WTC11 (cell line): ENCODE data around the gene POGLUT2. TPM values are rescaled to one million over a fixed set of nuclear protein-coding genes. Genes with fewer than 3 reads are reported as not detected.

Experiments
- ATAC-seq: fragments of 200-7000 bp; cut with Tn5 transposase; 2 replicates; pipeline ENCODE4 v1.10.0; 2021; ENCODE audit warnings: mild to moderate bottlenecking, moderate library complexity
- CTCF ChIA-PET: fragments of 300-600 bp; sonication (Branson Sonifier 250); formaldehyde crosslinking; loops from one replicate; lab custom pipeline; 2021; ENCODE audit warnings: antibody characterized with exemption; lab: Charles Lee
- POLR2A ChIA-PET: fragments of 350-600 bp; sonication (Branson Sonifier 250); formaldehyde crosslinking; loops from one replicate; lab custom pipeline; 2021; ENCODE audit warnings: antibody characterized with exemption; lab: Charles Lee
- DNase-seq: peaks from one replicate; pipeline ENCODE4 v3.0.0; 2021; ENCODE audit warnings: low spot score
- H3K27ac Mint-ChIP-seq: 2 replicates; pipeline ENCODE4 v1.8.0; 2021; ENCODE audit warnings: mixed read lengths
- H3K27me3 Mint-ChIP-seq: 2 replicates; pipeline ENCODE4 v1.8.0; 2021; ENCODE audit warnings: low read depth, mild to moderate bottlenecking, moderate library complexity, mixed read lengths
- H3K36me3 Mint-ChIP-seq: 2 replicates; pipeline ENCODE4 v1.8.0; 2021; ENCODE audit warnings: mixed read lengths
- H3K4me1 Mint-ChIP-seq: 2 replicates; pipeline ENCODE4 v1.8.0; 2022; ENCODE audit warnings: mixed read lengths
- H3K4me3 Mint-ChIP-seq: 2 replicates; pipeline ENCODE4 v1.8.0; 2021; ENCODE audit warnings: mild to moderate bottlenecking, moderate library complexity, mixed read lengths
- H3K9me3 Mint-ChIP-seq: 2 replicates; pipeline ENCODE4 v1.8.0; 2021; ENCODE audit warnings: mixed read lengths
- CBFB ChIP-seq: sonication (generic); formaldehyde crosslinking; IDR thresholded peaks from 2 replicates; pipeline ENCODE4 v1.8.1; 2022; ENCODE audit warnings: mild to moderate bottlenecking, low read depth, missing genetic modification reagents
- CREM ChIP-seq: sonication (generic); formaldehyde crosslinking; IDR thresholded peaks from 2 replicates; pipeline ENCODE4 v1.8.1; 2022; ENCODE audit warnings: mild to moderate bottlenecking, missing genetic modification reagents, moderate library complexity
- CTCF ChIP-seq: fragments of 200-600 bp; IDR thresholded peaks from 2 replicates; pipeline ENCODE4 v1.8.0; 2022; ENCODE audit warnings: antibody characterized with exemption
- ELF4 ChIP-seq: sonication (generic); formaldehyde crosslinking; IDR thresholded peaks from 2 replicates; pipeline ENCODE4 v1.8.1; 2022; ENCODE audit warnings: low read depth, mild to moderate bottlenecking, moderate library complexity, missing genetic modification reagents
- FOXK1 ChIP-seq: sonication (generic); formaldehyde crosslinking; IDR thresholded peaks from 2 replicates; pipeline ENCODE4 v1.8.0; 2022; ENCODE audit warnings: mild to moderate bottlenecking, moderate library complexity, missing genetic modification reagents
- GRHL2 ChIP-seq: fragments of 250-450 bp; sonication (Bioruptor Pico); IDR thresholded peaks from 2 replicates; pipeline ENCODE4 v1.8.0; 2022; ENCODE audit warnings: mild to moderate bottlenecking, moderate library complexity; ENCODE audit not compliant: insufficient replicate concordance, severe bottlenecking
- HMGA2 ChIP-seq: fragments of 250-450 bp; sonication (Bioruptor Pico); IDR thresholded peaks from 2 replicates; pipeline ENCODE4 v1.4.0; 2021; ENCODE audit warnings: mild to moderate bottlenecking, moderate library complexity
- JUN ChIP-seq: sonication (generic); formaldehyde crosslinking; IDR thresholded peaks from 2 replicates; pipeline ENCODE4 v1.8.0; 2023; ENCODE audit warnings: mild to moderate bottlenecking, missing genetic modification reagents
- KAT7 ChIP-seq: sonication (generic); formaldehyde crosslinking; IDR thresholded peaks from 2 replicates; pipeline ENCODE4 v1.8.1; 2023; ENCODE audit warnings: missing genetic modification reagents, mild to moderate bottlenecking, borderline replicate concordance
- OVOL2 ChIP-seq: fragments of 250-450 bp; sonication (Bioruptor Pico); IDR thresholded peaks from 2 replicates; pipeline ENCODE4 v1.9.0; 2021; ENCODE audit warnings: mild to moderate bottlenecking, borderline replicate concordance
- PRRX2 ChIP-seq: fragments of 250-450 bp; sonication (Bioruptor Pico); IDR thresholded peaks from 2 replicates; pipeline ENCODE4 v1.8.0; 2021; ENCODE audit warnings: mild to moderate bottlenecking
- SP1 ChIP-seq: sonication (generic); formaldehyde crosslinking; conservative IDR thresholded peaks from 2 replicates; pipeline ENCODE4 v1.8.1; 2022; ENCODE audit warnings: missing genetic modification reagents
- USF2 ChIP-seq: sonication (generic); formaldehyde crosslinking; IDR thresholded peaks from 2 replicates; pipeline ENCODE4 v1.8.1; 2023; ENCODE audit warnings: mild to moderate bottlenecking, missing genetic modification reagents, moderate library complexity
- ZNF423 ChIP-seq: fragments of 250-450 bp; sonication (Bioruptor Pico); IDR thresholded peaks from 2 replicates; pipeline ENCODE4 v2.1.2; 2022; ENCODE audit warnings: mild to moderate bottlenecking, moderate library complexity
- total RNA-seq: library from RNA; stranded (reverse); gene quantifications from 3 replicates; pipeline ENCODE4 v1.2.3, GENCODE V29; 2021
- TF ChIP-seq, protein P1 (sequence below): sonication (generic); formaldehyde crosslinking; IDR thresholded peaks from 2 replicates; pipeline ENCODE4 v1.8.0; 2022; ENCODE audit warnings: missing genetic modification reagents
- TF ChIP-seq, protein P2 (sequence below): fragments of 250-450 bp; sonication (Bioruptor Pico); IDR thresholded peaks from 2 replicates; pipeline ENCODE4 v1.9.0; 2021; ENCODE audit warnings: moderate library complexity, mild to moderate bottlenecking, inconsistent platforms, borderline replicate concordance
- TF ChIP-seq, protein P3 (sequence below): sonication (generic); formaldehyde crosslinking; IDR thresholded peaks from 2 replicates; pipeline ENCODE4 v1.8.0; 2023; ENCODE audit warnings: missing genetic modification reagents, mild to moderate bottlenecking, borderline replicate concordance

Gene POGLUT2
- total RNA-seq, 1 experiment from 2014 or later: 17.2 TPM

DNA sequence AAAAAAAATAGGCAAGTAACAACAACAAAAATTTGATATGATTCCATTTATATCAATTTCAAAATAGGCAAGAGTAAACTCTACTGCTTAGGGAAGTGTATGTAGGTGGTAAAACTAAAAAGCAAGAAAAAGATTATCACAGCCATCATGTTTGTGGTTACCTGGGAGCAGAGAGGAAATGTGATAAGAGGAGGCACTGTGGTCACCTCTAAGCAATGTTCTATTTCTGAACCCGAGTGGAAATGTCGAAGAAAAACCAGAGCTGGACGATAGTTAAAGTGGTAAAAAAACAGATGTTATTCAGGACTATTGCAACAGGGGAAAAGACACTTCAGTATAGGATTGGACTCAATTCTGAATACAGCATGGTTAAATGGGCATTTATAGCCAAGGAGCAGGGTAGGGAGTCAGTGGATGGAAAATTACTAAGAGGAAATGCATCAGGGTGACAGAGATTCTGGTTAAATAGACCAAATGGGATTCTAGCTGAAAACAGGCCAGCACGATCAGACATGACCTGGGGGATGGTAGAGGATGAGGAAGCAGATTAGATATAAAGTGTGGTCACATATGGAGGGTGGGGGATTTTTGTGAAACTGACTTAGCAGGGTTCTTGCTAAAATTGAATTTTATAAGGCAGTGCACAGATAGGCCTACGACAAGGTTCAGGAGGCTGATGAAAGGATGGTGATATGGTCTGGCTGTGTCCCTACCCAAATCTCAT, 19.2 kb downstream of the POGLUT2 start (continued):
- TF ChIP-seq, protein P1, sequence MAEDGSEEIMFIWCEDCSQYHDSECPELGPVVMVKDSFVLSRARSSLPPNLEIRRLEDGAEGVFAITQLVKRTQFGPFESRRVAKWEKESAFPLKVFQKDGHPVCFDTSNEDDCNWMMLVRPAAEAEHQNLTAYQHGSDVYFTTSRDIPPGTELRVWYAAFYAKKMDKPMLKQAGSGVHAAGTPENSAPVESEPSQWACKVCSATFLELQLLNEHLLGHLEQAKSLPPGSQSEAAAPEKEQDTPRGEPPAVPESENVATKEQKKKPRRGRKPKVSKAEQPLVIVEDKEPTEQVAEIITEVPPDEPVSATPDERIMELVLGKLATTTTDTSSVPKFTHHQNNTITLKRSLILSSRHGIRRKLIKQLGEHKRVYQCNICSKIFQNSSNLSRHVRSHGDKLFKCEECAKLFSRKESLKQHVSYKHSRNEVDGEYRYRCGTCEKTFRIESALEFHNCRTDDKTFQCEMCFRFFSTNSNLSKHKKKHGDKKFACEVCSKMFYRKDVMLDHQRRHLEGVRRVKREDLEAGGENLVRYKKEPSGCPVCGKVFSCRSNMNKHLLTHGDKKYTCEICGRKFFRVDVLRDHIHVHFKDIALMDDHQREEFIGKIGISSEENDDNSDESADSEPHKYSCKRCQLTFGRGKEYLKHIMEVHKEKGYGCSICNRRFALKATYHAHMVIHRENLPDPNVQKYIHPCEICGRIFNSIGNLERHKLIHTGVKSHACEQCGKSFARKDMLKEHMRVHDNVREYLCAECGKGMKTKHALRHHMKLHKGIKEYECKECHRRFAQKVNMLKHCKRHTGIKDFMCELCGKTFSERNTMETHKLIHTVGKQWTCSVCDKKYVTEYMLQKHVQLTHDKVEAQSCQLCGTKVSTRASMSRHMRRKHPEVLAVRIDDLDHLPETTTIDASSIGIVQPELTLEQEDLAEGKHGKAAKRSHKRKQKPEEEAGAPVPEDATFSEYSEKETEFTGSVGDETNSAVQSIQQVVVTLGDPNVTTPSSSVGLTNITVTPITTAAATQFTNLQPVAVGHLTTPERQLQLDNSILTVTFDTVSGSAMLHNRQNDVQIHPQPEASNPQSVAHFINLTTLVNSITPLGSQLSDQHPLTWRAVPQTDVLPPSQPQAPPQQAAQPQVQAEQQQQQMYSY: no peak
- TF ChIP-seq GRHL2: no peak
- TF ChIP-seq CBFB (CRISPR knock-in tag): no peak
- no peak for TF ChIP-seq SP1 (CRISPR knock-in tag)
- TF ChIP-seq FOXK1 (CRISPR knock-in tag): no peak
- TF ChIP-seq, protein P2, sequence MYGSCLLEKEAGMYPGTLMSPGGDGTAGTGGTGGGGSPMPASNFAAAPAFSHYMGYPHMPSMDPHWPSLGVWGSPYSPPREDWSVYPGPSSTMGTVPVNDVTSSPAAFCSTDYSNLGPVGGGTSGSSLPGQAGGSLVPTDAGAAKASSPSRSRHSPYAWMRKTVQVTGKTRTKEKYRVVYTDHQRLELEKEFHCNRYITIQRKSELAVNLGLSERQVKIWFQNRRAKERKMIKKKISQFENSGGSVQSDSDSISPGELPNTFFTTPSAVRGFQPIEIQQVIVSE (CRISPR knock-in tag): no peak

- DNase-seq (no peak), ATAC-seq (no peak)
- H3K27ac Mint-ChIP-seq: no peak overlapping the region
- H3K36me3 Mint-ChIP-seq: peaks cover 22% of the 10 kb centered on the region
- POLR2A ChIA-PET: no interaction called here
- H3K27me3 Mint-ChIP-seq: peaks cover 17% of the 10 kb centered on the region
- CTCF ChIA-PET: no interaction called here
- TF ChIP-seq PRRX2: no peak
- TF ChIP-seq, protein P2 (CRISPR knock-in tag): no peak
- no peak for TF ChIP-seq KAT7
- no peak for TF ChIP-seq HMGA2 (CRISPR knock-in tag)
- no peak for TF ChIP-seq JUN (CRISPR knock-in tag)
- TF ChIP-seq, all 79 proteins: peak for 0
- H3K4me3 Mint-ChIP-seq: no peak overlapping the region
- peaks cover 6% of the 10 kb centered on the region for H3K4me1 Mint-ChIP-seq
- H3K9me3 Mint-ChIP-seq: peaks cover 22% of the 10 kb centered on the region
Observed at GRCh38 chr13:102777736-102778135, 21.0 kb downstream of the POGLUT2 start.

GRCh38 chr13:102776271-102776670, 22.5 kb downstream of the POGLUT2 start:
- Mint-ChIP-seq H3K36me3 (peaks cover 8% of the 10 kb centered on the region), H3K27me3 (peaks cover 25% of the 10 kb centered on the region), H3K4me1 (peaks cover 7% of the 10 kb centered on the region), H3K27ac (no peak overlapping the region), H3K4me3 (no peak overlapping the region), H3K9me3 (peaks cover 8% of the 10 kb centered on the region)
- TF ChIP-seq OVOL2 (CRISPR knock-in tag): no peak
- no peak for TF ChIP-seq CTCF
- TF ChIP-seq CREM: no peak
- TF ChIP-seq, protein P3, sequence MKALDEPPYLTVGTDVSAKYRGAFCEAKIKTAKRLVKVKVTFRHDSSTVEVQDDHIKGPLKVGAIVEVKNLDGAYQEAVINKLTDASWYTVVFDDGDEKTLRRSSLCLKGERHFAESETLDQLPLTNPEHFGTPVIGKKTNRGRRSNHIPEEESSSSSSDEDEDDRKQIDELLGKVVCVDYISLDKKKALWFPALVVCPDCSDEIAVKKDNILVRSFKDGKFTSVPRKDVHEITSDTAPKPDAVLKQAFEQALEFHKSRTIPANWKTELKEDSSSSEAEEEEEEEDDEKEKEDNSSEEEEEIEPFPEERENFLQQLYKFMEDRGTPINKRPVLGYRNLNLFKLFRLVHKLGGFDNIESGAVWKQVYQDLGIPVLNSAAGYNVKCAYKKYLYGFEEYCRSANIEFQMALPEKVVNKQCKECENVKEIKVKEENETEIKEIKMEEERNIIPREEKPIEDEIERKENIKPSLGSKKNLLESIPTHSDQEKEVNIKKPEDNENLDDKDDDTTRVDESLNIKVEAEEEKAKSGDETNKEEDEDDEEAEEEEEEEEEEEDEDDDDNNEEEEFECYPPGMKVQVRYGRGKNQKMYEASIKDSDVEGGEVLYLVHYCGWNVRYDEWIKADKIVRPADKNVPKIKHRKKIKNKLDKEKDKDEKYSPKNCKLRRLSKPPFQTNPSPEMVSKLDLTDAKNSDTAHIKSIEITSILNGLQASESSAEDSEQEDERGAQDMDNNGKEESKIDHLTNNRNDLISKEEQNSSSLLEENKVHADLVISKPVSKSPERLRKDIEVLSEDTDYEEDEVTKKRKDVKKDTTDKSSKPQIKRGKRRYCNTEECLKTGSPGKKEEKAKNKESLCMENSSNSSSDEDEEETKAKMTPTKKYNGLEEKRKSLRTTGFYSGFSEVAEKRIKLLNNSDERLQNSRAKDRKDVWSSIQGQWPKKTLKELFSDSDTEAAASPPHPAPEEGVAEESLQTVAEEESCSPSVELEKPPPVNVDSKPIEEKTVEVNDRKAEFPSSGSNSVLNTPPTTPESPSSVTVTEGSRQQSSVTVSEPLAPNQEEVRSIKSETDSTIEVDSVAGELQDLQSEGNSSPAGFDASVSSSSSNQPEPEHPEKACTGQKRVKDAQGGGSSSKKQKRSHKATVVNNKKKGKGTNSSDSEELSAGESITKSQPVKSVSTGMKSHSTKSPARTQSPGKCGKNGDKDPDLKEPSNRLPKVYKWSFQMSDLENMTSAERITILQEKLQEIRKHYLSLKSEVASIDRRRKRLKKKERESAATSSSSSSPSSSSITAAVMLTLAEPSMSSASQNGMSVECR: no peak
- TF ChIP-seq ELF4 (CRISPR knock-in tag): no peak
- no peak for TF ChIP-seq ZNF423 (CRISPR knock-in tag)
- TF ChIP-seq USF2 (CRISPR knock-in tag): no peak
- no peak for ATAC-seq
- POLR2A ChIA-PET: no interaction called here
- no peak for DNase-seq
- CTCF ChIA-PET: interaction anchor here (0.6 kb wide), 1 partner anchor 174 kb away, joined by 3 read pairs; no protein-coding TSS in a partner anchor
